Endometrial microvascular endothelial cells (primary cell): Measurements from ENCODE around the gene SAT1. TPM values are rescaled to one million over a fixed set of nuclear protein-coding genes. Genes with fewer than 3 reads are reported as not detected.
"Not testable (repeated sequence)": the region's sequence is repeated elsewhere in the genome, so short reads cannot be mapped to it uniquely, and the experiment has no call there.

Experiments used
- in situ Hi-C: cut with HindIII; loops from 2 replicates; pipeline ENCODE4 v1.10.0; 2017; ENCODE audit warnings: low sequenced_read_pairs, low pct_unique_long_range_greater_than_20kb; ENCODE audit errors: inconsistent ontology term
- total RNA-seq: library from RNA; depleted of rRNA; stranded (reverse); fragments of >200 nt; gene quantifications from one replicate; pipeline ENCODE4 v1.2.3, GENCODE V29; 2015; ENCODE audit errors: inconsistent ontology term

The SAT1 gene
- total RNA-seq, 1 donor from 2014 or later: 74.1 TPM

DNA sequence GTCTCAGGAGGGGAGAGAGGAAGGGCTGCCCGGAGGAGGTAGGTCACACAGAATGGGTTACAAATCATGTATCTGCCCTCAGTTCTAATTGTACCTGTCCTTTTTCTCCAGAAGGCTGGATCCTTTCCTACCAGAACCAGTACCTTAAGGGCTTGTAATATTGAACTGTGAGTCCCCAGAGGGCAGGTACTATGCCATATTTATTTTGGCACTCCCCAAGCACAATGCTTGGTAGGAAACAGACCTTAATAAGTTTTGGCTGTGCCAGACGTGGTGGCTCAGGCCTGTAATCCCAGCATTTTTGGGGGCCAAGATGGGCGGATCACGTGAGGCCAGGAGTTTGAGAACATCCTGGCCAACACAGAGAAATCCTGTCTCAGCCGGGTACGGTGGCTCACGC is 11.9 kb upstream of the SAT1 start:
- in situ Hi-C loops: not testable (repeated sequence)

DNA sequence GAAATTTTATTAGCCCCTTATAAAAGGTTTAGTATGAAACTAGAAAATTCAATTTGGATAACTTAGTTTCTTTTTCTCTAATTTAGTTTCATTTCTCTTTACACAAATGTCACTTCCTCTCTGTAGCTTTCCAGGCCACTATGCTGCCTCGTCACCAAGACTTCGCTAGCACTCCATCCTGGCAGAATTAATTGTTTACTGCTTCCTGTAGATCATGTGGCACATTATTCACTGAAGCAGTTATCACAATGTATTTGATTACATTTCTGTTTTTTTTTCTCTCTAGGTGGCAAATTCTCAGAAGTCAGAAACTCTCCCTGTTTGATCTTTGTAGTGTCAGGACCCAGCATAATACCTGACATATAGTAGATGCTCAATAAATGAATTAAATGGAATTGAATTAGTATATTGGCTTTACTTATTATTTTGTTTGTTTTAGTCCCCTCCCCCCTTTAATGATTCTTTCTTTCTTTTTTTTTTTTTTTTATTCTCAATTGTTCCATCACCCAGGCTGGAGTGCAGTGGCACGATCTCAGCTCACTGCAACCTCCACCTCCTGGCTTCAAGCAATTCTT is 9.3 kb upstream of the SAT1 start:
- in situ Hi-C loops: no loop called here

DNA sequence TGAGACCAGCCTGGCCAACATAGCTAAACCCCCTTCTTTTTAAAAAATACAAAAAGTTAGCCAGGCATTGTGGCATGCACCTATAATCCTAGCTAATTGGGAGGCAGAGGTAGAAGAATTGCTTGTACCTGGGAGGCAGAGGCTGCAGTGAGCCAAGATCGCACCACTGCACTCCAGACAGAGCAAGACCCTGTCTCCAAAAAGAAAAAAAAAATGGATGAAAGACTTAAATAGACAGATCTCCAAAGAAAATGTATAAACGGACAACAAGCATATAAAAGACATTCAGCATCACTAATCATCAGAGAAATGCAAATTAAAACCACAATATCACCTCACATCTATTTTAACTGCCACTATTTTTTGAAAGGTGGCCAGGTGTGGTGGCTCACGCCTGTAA is 6.6 kb upstream of the SAT1 start:
- in situ Hi-C loops: no loop called here

DNA sequence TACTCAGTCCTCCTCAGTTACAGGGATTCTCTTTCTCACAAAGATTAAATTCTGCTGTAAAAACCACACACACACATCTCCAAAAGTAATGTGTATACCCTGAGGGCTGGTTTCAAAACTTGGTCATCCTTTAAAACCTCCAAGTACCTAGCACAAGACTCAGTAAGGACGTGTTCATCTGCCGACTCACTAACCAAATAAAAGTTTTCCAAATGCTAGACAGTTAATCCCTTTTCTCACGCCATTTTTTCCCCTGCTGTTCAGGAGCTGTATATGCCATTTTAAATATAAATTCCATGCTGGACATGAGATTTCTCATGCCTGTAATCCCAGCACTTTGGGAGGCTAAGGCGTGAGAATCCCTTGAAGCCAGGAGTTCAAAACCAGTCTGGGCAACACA is 3.9 kb upstream of the SAT1 start:
- in situ Hi-C loops: no loop called here

DNA sequence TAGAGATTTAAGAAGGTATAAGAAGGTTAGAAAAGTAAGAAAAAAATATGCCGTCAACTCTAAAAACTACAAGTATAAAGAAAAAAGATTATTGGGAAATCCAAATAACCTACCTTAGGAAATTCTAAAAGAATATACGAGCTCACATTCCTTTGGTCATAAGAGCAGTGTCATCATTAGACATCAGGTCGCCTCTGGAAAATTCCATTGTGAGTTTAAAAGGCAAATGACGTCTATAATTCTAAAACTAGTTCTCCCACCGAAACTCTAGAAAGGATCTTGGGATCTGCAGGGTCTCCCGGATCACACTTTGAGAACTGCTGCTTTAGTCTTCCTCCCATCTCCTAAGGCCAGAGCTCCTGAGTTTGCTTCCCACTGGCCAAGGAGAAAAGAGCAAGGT is 518 bp upstream of the SAT1 start:
- in situ Hi-C loops: no loop called here

DNA sequence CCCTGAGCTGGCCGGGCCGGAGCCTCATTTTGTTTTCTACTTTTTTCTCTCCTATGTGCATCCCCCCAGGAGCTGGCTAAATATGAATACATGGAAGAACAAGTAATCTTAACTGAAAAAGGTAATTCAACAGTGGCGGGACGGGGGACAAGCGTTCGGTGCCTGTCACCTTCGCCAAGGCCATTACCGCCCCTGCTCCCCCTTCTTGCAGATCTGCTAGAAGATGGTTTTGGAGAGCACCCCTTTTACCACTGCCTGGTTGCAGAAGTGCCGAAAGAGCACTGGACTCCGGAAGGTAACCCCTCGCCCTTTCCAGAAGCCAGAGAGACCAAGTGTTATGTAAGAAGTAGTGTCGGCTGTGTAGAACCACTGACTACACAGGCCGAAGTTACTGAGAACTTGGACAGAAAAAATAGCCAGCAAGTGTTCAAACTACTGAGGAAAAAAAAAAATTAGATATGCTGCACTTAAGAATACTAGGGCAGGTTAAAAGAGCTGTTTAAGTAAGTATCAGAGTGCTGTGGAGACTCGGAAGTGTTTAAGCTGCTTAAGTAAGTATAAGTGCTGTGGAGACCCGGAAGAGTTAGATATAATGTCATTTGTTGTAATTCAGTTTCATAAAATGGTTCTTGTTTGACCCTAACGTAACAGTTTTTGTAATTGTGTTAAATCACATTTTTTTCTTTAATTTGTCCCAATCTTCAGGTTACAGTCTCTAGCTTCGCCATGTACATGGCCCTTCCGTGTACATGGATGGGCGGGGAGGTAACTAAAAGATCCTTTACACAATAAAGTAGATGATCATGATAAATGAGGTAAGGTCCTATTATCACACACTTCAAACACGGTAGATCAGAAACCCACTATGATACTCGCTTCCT is 856 bp downstream of the SAT1 start:
- in situ Hi-C loops: no loop called here

DNA sequence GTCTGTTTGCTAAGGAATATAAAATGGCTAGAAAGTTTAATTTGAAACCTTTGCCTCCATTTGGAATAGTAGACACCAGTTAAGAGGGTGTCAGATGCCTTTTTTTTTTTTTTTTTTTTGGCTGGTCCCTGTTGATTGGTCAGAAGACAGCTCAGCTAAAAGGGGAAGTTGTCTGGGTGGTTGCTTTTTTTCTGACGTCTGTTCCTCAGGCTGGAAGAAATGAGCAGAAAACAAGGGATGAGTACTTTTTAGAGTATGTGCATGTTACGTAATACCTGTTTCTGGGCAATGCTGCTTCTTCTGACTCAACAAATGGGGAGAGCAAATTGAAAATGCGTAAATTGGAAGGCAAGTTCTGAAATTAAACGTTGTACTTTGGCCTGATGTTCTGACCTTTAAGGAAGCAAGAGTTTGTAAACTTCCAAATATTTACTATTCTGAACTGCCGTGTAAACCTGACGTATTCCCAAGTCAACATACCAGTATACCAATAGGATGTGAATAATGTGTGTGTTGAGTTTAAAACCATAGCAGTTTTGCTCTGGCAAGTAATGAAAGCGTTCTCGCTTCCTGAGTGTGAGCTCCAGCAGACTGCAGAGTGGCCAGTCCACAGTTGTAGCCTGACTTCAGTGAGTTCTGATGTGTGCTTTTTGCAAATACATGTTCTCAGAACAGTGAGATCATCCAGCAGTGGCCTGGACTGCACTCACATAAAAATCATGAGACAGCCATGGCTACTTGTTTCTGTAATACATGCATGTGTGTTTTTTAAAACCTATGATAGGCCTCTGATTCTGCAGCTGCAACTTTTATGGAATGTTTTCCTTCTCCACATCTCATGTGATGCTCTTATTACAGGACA is 1.7 kb downstream of the SAT1 start:
- in situ Hi-C loops: no loop called here

DNA sequence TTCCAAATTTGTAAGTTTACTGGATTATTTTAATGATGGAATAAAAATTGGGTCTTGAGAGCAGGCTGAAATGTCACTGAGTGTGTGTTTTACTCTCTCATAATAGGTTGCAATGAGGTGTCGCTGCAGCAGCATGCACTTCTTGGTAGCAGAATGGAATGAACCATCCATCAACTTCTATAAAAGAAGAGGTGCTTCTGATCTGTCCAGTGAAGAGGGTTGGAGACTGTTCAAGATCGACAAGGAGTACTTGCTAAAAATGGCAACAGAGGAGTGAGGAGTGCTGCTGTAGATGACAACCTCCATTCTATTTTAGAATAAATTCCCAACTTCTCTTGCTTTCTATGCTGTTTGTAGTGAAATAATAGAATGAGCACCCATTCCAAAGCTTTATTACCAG is 2.6 kb downstream of the SAT1 start:
- in situ Hi-C loops: no loop called here

DNA sequence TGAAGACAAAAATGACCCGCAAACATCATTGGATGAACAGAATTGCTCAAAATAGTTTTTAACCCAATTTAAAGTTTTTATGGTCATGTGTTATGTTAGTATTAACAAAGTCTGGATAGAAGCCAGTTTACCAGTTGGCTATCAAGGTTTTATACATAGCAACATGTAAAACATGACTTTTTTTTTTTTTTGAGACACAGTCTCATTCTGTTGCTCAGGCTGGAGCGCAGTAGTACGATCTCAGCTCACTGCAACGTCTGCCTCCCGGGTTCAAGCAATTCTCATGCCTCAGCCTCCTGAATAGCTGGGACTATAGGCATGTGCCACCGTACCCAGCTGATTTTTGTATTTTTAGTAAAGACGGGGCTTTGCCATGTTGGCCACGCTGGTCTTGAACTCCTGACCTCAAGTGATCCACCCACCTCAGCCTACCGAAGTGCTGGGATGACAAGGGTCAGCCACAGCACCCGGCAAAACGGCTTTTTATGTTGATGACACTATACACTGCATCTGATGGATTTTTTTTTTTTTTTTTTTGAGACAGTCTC is 3.4 kb downstream of the SAT1 start:
- in situ Hi-C loops: no loop called here

DNA sequence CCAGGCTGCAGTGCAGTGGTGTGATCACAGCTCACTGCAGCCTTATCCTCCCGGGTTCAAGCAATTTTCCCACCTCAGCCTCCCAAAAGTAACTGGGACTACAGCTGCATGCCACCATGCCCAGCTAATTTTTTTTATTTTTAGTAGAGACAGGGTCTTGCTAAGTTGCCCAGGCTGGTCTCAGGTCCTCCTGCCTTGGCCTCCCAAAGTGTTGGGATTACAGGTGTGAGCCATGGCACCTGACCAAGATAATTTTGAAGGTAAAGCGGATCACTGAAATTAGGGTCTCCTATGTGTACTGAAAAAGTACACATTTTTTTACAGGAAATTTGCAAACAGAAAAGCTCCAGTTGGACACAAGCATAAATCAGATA is 4.8 kb downstream of the SAT1 start:
- in situ Hi-C loops: no loop called here

DNA sequence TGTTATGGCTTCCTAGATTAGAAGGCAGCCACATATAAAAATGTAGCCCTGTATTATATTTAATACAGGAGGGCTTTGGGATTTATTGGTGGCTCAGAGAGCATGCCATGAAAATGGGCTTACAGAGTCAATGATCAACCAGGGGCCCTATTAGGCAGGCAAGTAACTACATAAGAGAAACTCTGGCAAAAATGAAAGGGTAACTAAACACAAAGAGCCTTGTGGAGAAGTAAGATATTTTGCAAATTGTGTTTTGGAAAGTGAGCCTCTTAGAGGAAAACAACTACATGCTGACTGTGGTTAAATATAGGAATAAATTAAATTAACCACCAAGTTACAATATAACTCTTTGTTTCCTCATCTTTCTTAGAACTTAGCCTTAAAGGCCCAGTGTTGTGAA is 5.5 kb downstream of the SAT1 start:
- in situ Hi-C loops: no loop called here

DNA sequence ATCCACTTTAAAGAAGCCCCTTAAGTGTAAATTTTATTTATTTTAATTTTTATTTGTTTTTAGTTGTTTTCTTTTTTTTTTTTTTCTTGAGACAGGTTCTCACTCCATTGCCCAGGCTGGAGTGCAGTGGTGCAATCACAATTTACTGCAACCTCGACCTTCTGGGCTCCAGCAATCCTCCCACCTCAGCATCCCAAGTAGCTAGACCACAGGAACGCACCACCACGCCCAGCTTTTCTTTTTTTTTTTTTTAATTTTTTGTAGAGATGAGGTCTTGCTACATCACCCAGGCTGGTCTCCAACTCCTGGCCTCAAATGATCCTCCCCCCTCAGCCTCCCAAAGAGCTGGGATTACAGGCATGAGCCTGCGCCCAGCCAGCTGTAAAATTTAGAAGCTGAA is 6.0 kb downstream of the SAT1 start:
- in situ Hi-C loops: no loop called here

DNA sequence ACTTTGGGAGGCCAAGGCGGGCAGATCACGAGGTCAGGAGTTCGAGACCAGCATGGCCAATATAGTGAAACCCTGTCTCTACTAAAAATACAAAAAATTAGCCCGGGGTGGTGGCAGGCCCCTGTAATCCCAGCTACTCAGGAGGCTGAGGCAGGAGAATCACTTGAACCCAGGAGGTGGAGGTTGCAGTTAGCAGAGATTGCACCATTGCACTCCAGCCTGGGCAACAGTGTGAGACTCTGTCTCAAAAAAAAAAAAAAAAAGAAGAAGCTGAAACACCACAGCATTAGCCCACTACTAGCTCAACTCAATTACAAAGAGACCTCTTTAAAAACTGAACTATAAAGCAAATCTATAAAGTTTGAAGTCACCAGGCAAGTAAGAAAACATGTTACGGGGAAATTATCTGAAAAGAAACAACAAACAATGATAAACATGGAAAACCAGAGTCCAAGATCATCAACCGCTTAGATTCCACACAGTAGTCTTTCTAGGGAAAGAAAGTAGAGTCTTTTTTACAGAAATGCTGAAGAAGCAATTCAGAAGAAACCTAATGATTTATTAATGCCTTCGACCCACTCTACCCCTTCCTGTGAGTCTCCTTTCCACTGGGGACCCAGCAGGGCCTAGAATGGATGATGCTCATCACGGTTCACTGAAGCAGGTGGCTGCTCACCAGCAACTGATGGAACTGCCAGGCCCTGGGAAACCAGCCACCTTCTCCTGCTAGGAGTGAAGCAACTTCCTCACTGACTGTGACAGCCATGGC is 6.6 kb downstream of the SAT1 start:
- in situ Hi-C loops: no loop called here

DNA sequence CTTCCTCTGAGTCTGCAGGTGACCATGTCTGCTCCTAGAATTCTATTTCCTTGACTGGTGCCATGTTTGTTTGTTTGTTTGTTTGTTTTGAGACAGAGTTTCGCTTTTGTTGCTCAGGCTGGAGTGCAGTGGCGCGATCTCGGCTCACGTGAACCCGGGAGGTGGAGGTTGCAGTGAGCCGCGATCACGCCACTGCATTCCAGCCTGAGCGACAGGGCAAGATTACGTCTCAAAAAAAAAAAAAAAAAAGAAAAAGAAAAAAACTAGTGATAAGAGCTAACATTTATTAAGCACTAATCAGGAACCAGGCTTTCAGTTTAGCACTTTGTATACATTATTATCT is 7.2 kb downstream of the SAT1 start:
- in situ Hi-C loops: no loop called here

DNA sequence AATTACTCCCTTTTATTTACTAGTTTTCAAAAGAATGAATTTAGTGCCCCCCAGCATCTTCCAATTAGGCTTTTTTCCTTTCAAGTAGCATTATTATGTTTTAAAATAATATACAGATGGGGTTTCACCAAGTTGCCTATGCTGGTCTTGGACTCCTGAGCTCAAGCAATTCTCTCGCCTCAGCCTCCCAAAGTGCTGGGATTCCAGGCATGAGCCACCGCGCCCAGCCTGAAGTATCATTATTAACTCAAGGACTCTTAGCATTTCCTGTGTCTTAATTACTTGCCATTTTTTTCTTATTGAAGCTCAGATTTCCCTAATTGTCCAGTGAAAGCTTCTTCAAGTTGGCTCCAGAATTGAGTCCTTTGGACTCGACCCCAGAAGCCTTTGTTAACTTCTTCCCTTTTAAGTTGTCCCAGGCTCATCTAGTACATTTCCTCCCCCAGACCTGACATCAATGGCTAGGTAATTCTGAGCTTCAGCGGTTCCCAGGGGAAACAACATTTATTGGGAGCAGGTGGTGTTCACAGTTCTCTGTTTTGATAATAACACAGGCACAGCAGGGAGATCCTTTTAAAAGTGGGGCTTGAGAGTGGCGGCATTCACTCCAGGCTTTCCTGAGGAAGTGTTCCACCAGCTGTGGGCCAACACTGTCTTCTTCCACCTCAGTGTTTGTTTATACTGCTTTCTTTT is 10.0 kb downstream of the SAT1 start:
- in situ Hi-C loops: no loop called here

DNA sequence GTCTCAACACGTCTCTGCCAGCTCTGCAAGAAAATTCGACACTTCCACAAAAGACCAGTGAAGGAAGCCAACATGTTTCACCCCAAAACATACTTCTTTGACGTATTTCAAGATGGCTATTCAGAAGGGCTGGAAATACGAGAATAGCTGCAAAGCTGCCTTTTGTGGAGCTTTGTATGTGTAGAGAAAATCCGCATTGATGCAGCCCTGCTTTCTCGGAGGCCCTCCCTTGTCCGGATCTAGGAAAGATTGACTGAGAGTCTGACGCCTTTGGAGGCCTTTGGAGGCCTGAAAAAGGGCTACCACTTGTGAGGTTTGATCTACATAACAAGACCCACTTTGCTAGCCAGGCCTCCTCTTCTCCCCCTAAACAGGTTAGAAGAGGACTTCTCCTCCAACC is 12.2 kb downstream of the SAT1 start:
- in situ Hi-C loops: no loop called here

DNA sequence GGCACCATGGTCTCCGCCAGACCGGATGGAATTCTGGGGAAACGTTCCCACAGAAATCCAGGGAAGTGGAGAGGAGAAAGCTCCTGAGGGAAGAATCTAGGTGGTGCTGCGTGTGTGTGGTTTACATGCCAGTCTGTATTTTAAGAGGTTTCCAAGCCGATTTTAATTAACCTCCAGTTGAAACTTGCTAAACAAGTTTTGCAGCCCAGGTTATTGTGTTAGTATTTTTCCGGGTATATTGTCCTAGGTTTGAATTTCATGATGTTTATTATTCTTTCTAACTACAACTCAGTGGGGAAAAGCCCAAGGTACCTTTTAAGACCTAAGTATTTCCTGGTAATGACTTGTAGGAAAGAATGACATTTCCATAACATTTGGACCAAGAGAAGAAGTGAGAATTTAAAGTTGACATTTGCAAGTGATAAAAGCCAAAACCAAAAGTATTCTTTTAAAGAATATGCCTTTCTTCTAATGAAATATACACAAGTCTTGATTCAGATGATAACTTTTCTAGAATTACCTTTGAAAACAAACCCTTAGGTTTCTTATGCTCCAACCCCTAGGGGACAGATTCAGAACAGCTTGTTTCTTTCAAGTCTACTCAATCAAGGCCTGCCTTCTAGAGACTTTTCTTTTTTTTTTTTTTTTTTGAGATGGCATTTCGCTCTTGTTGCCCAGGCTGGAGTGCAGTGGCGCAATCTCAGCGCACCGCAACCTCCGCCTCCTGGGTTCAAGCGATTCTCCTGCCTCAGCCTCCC is 14.6 kb downstream of the SAT1 start:
- in situ Hi-C loops: no loop called here
